H9 (cell line): ENCODE data around the gene C16orf90. TPM values are rescaled to one million over a fixed set of nuclear protein-coding genes. Genes with fewer than 3 reads are reported as not detected.

Experiments
- DNase-seq: peaks from one replicate; pipeline ENCODE4 v3.0.0-alpha.2; 2017
- H2AFZ ChIP-seq: one replicate; pipeline ENCODE4 v1.6.1; 2013; ENCODE audit warnings: mild to moderate bottlenecking, low read length, control low read depth, moderate library complexity
- H2AK5ac ChIP-seq: 2 replicates; pipeline ENCODE4 v1.6.1; 2013; ENCODE audit warnings: low read length, control low read depth, mixed read lengths; ENCODE audit not compliant: insufficient read length
- H2BK120ac ChIP-seq: one replicate; pipeline ENCODE4 v1.6.1; 2013; ENCODE audit warnings: low read depth, mild to moderate bottlenecking, low read length, control low read depth, inconsistent platforms; ENCODE audit not compliant: poor library complexity, severe bottlenecking
- H2BK12ac ChIP-seq: 2 replicates; pipeline ENCODE4 v1.6.1; 2013; ENCODE audit warnings: low read length, control low read depth, mixed read lengths, low read depth; ENCODE audit not compliant: insufficient read length
- H2BK15ac ChIP-seq: 2 replicates; pipeline ENCODE4 v1.6.1; 2013; ENCODE audit warnings: low read depth, low read length, control low read depth
- H2BK20ac ChIP-seq: one replicate; pipeline ENCODE4 v1.6.1; 2013; ENCODE audit warnings: low read depth, mild to moderate bottlenecking, low read length, control low read depth, inconsistent platforms; ENCODE audit not compliant: poor library complexity, severe bottlenecking
- H2BK5ac ChIP-seq: 2 replicates; pipeline ENCODE4 v1.6.1; 2013; ENCODE audit warnings: low read length, control low read depth, mixed read lengths; ENCODE audit not compliant: insufficient read length
- H3K14ac ChIP-seq: 2 replicates; pipeline ENCODE4 v1.6.1; 2013; ENCODE audit warnings: low read length, control low read depth; ENCODE audit not compliant: insufficient read depth
- H3K18ac ChIP-seq: 2 replicates; pipeline ENCODE4 v1.6.1; 2013; ENCODE audit warnings: low read depth, mild to moderate bottlenecking, mixed read lengths, low read length, control low read depth; ENCODE audit not compliant: insufficient read length
- H3K23ac ChIP-seq: 2 replicates; pipeline ENCODE4 v1.6.1; 2013; ENCODE audit warnings: low read length, control low read depth, mixed read lengths, low read depth; ENCODE audit not compliant: insufficient read length
- H3K23me2 ChIP-seq: 2 replicates; pipeline ENCODE4 v1.6.1; 2013; ENCODE audit warnings: low read depth, mild to moderate bottlenecking, mixed read lengths, low read length, control low read depth; ENCODE audit not compliant: insufficient read length, poor library complexity, severe bottlenecking
- H3K27ac ChIP-seq: 2 replicates; pipeline ENCODE4 v1.5.1; 2013; ENCODE audit warnings: low read length, control low read depth, mixed read lengths, low read depth; ENCODE audit not compliant: insufficient read length
- H3K27me3 ChIP-seq: 2 replicates; pipeline ENCODE4 v1.6.1; 2013; ENCODE audit warnings: low read length, control low read depth, inconsistent platforms; ENCODE audit not compliant: insufficient read depth
- H3K4ac ChIP-seq: 2 replicates; pipeline ENCODE4 v1.6.1; 2013; ENCODE audit warnings: low read depth, mild to moderate bottlenecking, control low read depth, inconsistent platforms, low read length, moderate library complexity
- H3K4me1 ChIP-seq: 2 replicates; pipeline ENCODE4 v1.6.1; 2013; ENCODE audit warnings: low read length, control low read depth, inconsistent platforms; ENCODE audit not compliant: insufficient read depth
- H3K4me2 ChIP-seq: 2 replicates; pipeline ENCODE4 v1.6.1; 2013; ENCODE audit warnings: low read length, control low read depth, mixed read lengths; ENCODE audit not compliant: insufficient read length, insufficient read depth
- H3K56ac ChIP-seq: 2 replicates; pipeline ENCODE4 v1.6.1; 2013; ENCODE audit warnings: low read depth, mild to moderate bottlenecking, mixed read lengths, low read length, control low read depth; ENCODE audit not compliant: insufficient read length
- H3K79me1 ChIP-seq: 2 replicates; pipeline ENCODE4 v1.6.1; 2013; ENCODE audit warnings: low read depth, mild to moderate bottlenecking, moderate library complexity, low read length, control low read depth, inconsistent platforms; ENCODE audit not compliant: insufficient read depth, poor library complexity, severe bottlenecking
- H3K79me2 ChIP-seq: 2 replicates; pipeline ENCODE4 v1.6.1; 2013; ENCODE audit warnings: low read length, control low read depth, inconsistent platforms; ENCODE audit not compliant: insufficient read depth
- H3K9ac ChIP-seq: 2 replicates; pipeline ENCODE4 v1.6.1; 2013; ENCODE audit warnings: low read length, control low read depth, mixed read lengths; ENCODE audit not compliant: insufficient read length; ENCODE audit errors: extremely low read depth
- H3K9me3 ChIP-seq: one replicate; pipeline ENCODE4 v1.6.1; 2013; ENCODE audit warnings: low read depth, low read length, inconsistent platforms; ENCODE audit not compliant: control insufficient read depth
- H3T11ph ChIP-seq: one replicate; pipeline ENCODE4 v1.6.1; 2013; ENCODE audit warnings: mild to moderate bottlenecking, low read length, control low read depth, inconsistent platforms
- H4K20me1 ChIP-seq: one replicate; pipeline ENCODE4 v1.6.1; 2013; ENCODE audit not compliant: control insufficient read depth, insufficient read length, insufficient read depth
- H4K5ac ChIP-seq: 2 replicates; pipeline ENCODE4 v1.6.1; 2013; ENCODE audit warnings: low read depth, mild to moderate bottlenecking, mixed read lengths, low read length, control low read depth; ENCODE audit not compliant: insufficient read length
- H4K8ac ChIP-seq: replicated peaks from 2 replicates; pipeline ENCODE4 v1.6.1; 2013; ENCODE audit warnings: low read length, control low read depth, mixed read lengths, low read depth; ENCODE audit not compliant: insufficient read length
- H4K91ac ChIP-seq: 2 replicates; pipeline ENCODE4 v1.6.1; 2013; ENCODE audit warnings: low read depth, mild to moderate bottlenecking, moderate library complexity, mixed read lengths, low read length, control low read depth; ENCODE audit not compliant: insufficient read length
- H3K27ac Mint-ChIP-seq, 3 experiments: 2 replicates in 2 of 3; 3 replicates in 1 of 3; pipeline ENCODE4 v1.8.0; 2020 to 2021; ENCODE audit warnings: mixed read lengths in 3 of 3, mild to moderate bottlenecking in 1 of 3, moderate library complexity in 1 of 3
- H3K27me3 Mint-ChIP-seq: 2 replicates; pipeline ENCODE4 v1.8.0; 2021; ENCODE audit warnings: low read depth, mild to moderate bottlenecking, moderate library complexity, mixed read lengths
- H3K36me3 Mint-ChIP-seq, 3 experiments: 2 replicates in 2 of 3; 3 replicates in 1 of 3; pipeline ENCODE4 v1.8.0; 2020 to 2021; ENCODE audit warnings: low read depth in 3 of 3, mixed read lengths in 3 of 3; ENCODE audit not compliant: insufficient read depth in 1 of 3
- H3K4me1 Mint-ChIP-seq, 2 experiments: 2 replicates each; pipeline ENCODE4 v1.8.0; 2020; ENCODE audit warnings: mixed read lengths in 2 of 2
- H3K4me3 Mint-ChIP-seq, 2 experiments: 2 replicates in 1 of 2; 3 replicates in 1 of 2; pipeline ENCODE4 v1.8.0; 2020 to 2021; ENCODE audit warnings: mild to moderate bottlenecking in 2 of 2, mixed read lengths in 2 of 2, moderate library complexity in 1 of 2
- H3K9me3 Mint-ChIP-seq, 2 experiments: 2 replicates in 1 of 2; 3 replicates in 1 of 2; pipeline ENCODE4 v1.8.0; 2020; ENCODE audit warnings: mild to moderate bottlenecking in 2 of 2, mixed read lengths in 2 of 2, moderate library complexity in 1 of 2
- WGBS: extraction: QIAGEN DNeasy Blood & Tissue Kit; methylation state at CpG from one replicate; pipeline ENCODE4 v1.1.7; 2013; ENCODE audit warnings: missing lambda C conversion rate, low lambda C conversion rate, mixed read lengths; ENCODE audit not compliant: insufficient read length; ENCODE audit errors: extremely low coverage; 5-methylcytosine and 5-hydroxymethylcytosine counted together
- total RNA-seq: library from RNA; stranded (reverse); gene quantifications from 2 replicates; pipeline ENCODE4 v1.2.1, GENCODE V29; 2021
- TF ChIP-seq, protein P1 (sequence below): fragments of 200-600 bp; sonication (generic); conservative IDR thresholded peaks from 3 replicates; pipeline ENCODE4 v1.8.0; 2021; ENCODE audit warnings: antibody characterized with exemption, mild to moderate bottlenecking

C16orf90 gene
- total RNA-seq, 1 experiment from 2014 or later, result not detected

- Mint-ChIP-seq H3K4me1 (peaks cover 0 to 2% of the 10 kb centered on the region in 2 experiments; a peak in 1 of 4 replicates), H3K27ac (peak overlapping the region in 1 of 3 experiments; percentile 27; a peak in 2 of 7 replicates), H3K4me3 (no peak overlapping the region)
Measured at GRCh38 chr16:3490911-3491629, 4.2 kb downstream of the C16orf90 start.

More at GRCh38 chr16:3490911-3491629, 4.2 kb downstream of the C16orf90 start:
- TF ChIP-seq, protein P1, sequence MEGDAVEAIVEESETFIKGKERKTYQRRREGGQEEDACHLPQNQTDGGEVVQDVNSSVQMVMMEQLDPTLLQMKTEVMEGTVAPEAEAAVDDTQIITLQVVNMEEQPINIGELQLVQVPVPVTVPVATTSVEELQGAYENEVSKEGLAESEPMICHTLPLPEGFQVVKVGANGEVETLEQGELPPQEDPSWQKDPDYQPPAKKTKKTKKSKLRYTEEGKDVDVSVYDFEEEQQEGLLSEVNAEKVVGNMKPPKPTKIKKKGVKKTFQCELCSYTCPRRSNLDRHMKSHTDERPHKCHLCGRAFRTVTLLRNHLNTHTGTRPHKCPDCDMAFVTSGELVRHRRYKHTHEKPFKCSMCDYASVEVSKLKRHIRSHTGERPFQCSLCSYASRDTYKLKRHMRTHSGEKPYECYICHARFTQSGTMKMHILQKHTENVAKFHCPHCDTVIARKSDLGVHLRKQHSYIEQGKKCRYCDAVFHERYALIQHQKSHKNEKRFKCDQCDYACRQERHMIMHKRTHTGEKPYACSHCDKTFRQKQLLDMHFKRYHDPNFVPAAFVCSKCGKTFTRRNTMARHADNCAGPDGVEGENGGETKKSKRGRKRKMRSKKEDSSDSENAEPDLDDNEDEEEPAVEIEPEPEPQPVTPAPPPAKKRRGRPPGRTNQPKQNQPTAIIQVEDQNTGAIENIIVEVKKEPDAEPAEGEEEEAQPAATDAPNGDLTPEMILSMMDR, result peak; percentile 41; the same call in 2 of the 3 replicates
- H3K4me1 ChIP-seq, result no peaks in the 10 kb centered on the region
- H3K4ac ChIP-seq, result no peak overlapping the region
- H2AK5ac ChIP-seq, result no peak overlapping the region
- no peak overlapping the region for H2BK5ac ChIP-seq
- H2BK15ac ChIP-seq, result no peak overlapping the region
- H3K9ac ChIP-seq, result no peak overlapping the region
- H3K23me2 ChIP-seq, result no peaks in the 10 kb centered on the region
- H3K79me2 ChIP-seq, result no peaks in the 10 kb centered on the region
- H3K27ac ChIP-seq, result no peak overlapping the region
- no peaks in the 10 kb centered on the region for H4K20me1 ChIP-seq
- H3K79me1 ChIP-seq, result no peaks in the 10 kb centered on the region
- H3K27me3 Mint-ChIP-seq, result no peaks in the 10 kb centered on the region; the same call in 1 of the 2 replicates
- no peaks in the 10 kb centered on the region for H3K27me3 ChIP-seq
- H3K23ac ChIP-seq, result no peak overlapping the region
- H3T11ph ChIP-seq, result no peak overlapping the region
- H3K9me3 Mint-ChIP-seq, result no peaks in the 10 kb centered on the region
- H2AFZ ChIP-seq, result no peak overlapping the region
- peaks cover 4 to 11% (median 6%) of the 10 kb centered on the region in 3 experiments; a peak in 6 of 7 replicates for H3K36me3 Mint-ChIP-seq
- H2BK20ac ChIP-seq, result no peak overlapping the region
- H3K56ac ChIP-seq, result no peak overlapping the region
- no peak overlapping the region for H4K5ac ChIP-seq
- no peak overlapping the region for H3K18ac ChIP-seq
- DNase-seq, result no peak
- H2BK12ac ChIP-seq, result no peak overlapping the region
- no peak overlapping the region for H3K14ac ChIP-seq
- H4K8ac ChIP-seq, result no peak overlapping the region
- no CpG with 5 or more reads among the region's 17 CpGs for WGBS
- no peaks in the 10 kb centered on the region for H3K9me3 ChIP-seq
- no peak overlapping the region for H3K4me2 ChIP-seq
- H2BK120ac ChIP-seq, result no peak overlapping the region
- no peak overlapping the region for H4K91ac ChIP-seq
